AG20443 (cell line): ENCODE data around the gene HPRT1.

Experiments used
- DNase-seq: peaks from one replicate; pipeline ENCODE4 v3.0.0; 2012; ENCODE audit warnings: low spot score, mixed read lengths

HPRT1 gene

GRCh38 chrX:134543288-134543687 lies 83.3 kb downstream of the HPRT1 start:
- no peak for DNase-seq

- no peak for DNase-seq
Measured at GRCh38 chrX:134544135-134544512, 84.2 kb downstream of the HPRT1 start.

GRCh38 chrX:134544513-134545151 lies 84.7 kb downstream of the HPRT1 start:
- DNase-seq, result no peak

DNA sequence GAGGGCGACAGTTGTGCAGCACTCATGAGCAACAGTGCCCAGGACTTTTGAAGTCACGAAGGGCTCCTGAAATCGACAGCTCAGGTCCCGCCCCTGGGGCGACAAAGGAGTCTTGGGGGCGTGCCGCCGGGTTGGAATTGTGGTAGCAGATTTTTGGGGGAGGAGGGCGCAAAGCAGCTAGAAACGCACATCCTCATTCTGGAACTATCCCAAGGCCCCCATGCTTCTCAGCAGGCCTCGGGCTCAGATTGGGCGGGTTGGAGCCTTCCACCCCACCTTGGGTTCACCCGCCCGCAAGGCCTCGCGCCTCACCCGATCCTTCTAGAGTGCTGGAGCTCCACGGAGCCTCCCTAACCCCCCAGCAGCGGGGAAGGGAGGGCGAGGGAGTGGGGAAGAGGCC lies 85.5 kb downstream of the HPRT1 start:
- no peak for DNase-seq

DNA sequence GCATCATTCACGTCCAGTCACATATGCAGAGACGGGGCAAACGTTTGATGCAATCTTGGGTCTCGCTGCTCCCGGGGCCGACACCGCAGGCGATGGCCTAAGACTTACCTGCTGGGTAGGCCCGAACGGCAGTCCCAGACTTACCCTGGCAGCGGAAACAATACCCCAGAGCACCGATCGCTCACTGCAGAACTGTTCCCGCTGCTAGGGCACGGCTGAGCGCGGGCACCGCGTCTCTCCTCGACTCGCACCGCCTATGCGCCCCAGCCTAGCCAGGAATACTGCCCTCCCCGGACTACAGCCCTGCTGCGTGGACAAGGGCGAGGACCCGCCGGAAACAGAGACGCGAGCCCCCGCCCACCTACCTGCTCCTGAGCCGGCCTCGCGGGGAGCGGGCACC lies 86.2 kb downstream of the HPRT1 start:
- DNase-seq, result no peak

DNA sequence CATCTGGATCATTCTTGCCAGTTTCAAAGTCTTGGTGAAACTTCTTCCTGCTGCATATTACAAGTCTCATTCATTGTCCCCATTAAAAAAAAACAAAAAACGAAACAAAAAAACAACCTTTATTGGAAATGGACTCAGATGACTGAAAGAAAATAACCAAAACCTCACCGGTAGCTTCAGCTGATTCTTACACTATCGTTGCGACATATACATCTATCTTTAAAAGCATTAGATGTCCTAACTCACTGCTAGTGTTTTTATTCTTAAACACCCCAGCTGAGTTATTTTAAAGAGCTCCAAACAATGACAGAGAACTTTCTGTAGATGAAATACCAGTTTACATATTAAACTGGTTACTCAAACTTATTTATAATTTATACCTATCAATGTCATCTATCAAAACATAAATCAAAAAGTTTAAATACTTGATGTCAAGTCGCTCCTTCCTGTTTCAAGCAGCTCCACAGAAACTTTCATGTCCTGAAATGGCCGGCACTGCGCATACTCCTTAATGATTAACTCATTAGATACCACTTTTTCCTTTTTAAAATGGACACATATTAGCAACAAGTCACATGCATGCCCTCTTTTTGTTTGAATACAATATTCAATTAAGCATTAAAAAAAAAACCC lies 87.2 kb downstream of the HPRT1 start:
- DNase-seq, result no peak

GRCh38 chrX:134548257-134549201 lies 88.6 kb downstream of the HPRT1 start:
- no peak for DNase-seq
